IMR-90 (cell line): ENCODE data around the gene WASHC4. TPM values are rescaled to one million over a fixed set of nuclear protein-coding genes. Genes with fewer than 3 reads are reported as not detected.

Experiments
- ATAC-seq: fragments of 200-7000 bp; cut with Tn5 transposase; 2 replicates; pipeline ENCODE4 v1.9.1; 2020; ENCODE audit warnings: low read depth, mild to moderate bottlenecking, moderate library complexity
- BruUV-seq: library from RNA; stranded (reverse); fragments of 400-500 nt; replicated peaks from 2 replicates; lab custom pipeline; 2021; lab: Mats Ljungman, UMichigan
- CTCF ChIA-PET: fragments of 300-600 bp; formaldehyde crosslinking; extraction: SDS; loops from one replicate; lab custom pipeline; 2021; ENCODE audit warnings: antibody characterized with exemption; lab: Yijun Ruan, JAX
- POLR2A ChIA-PET: fragments of 300-600 bp; sonication (Branson Sonifier 250); formaldehyde crosslinking; loops from one replicate; lab custom pipeline; 2022; ENCODE audit warnings: antibody characterized with exemption; ENCODE audit not compliant: unreplicated experiment; lab: Charles Lee
- DNase-seq: peaks from one replicate; pipeline ENCODE4 v3.0.0; 2013
- H2AFZ ChIP-seq: replicated peaks from 2 replicates; pipeline ENCODE3; 2013; ENCODE audit warnings: low read length, mild to moderate bottlenecking; ENCODE audit not compliant: poor library complexity
- H2AK5ac ChIP-seq: 2 replicates; pipeline ENCODE4 v1.6.1; 2013; ENCODE audit warnings: low read depth, low read length, inconsistent platforms
- H2AK9ac ChIP-seq: replicated peaks from 2 replicates; pipeline ENCODE3; 2013; ENCODE audit warnings: mild to moderate bottlenecking, low read depth, low read length, moderate library complexity; ENCODE audit not compliant: poor library complexity
- H2BK120ac ChIP-seq: 2 replicates; pipeline ENCODE4 v1.6.1; 2013; ENCODE audit warnings: low read depth, low read length, inconsistent platforms
- H2BK15ac ChIP-seq: 3 replicates; pipeline ENCODE4 v1.6.1; 2013; ENCODE audit warnings: low read depth, low read length, inconsistent platforms
- H2BK20ac ChIP-seq: 2 replicates; pipeline ENCODE4 v1.6.1; 2013; ENCODE audit warnings: low read depth, mild to moderate bottlenecking, inconsistent platforms, low read length, moderate library complexity
- H2BK5ac ChIP-seq: 2 replicates; pipeline ENCODE4 v1.6.1; 2013; ENCODE audit warnings: mild to moderate bottlenecking, low read depth, low read length, inconsistent platforms; ENCODE audit not compliant: poor library complexity, severe bottlenecking
- H3K14ac ChIP-seq: replicated peaks from 2 replicates; pipeline ENCODE4 v1.6.1; 2013; ENCODE audit warnings: low read depth, low read length, inconsistent platforms
- H3K18ac ChIP-seq: 2 replicates; pipeline ENCODE4 v1.6.1; 2013; ENCODE audit warnings: low read depth, low read length, control low read depth
- H3K23ac ChIP-seq: 2 replicates; pipeline ENCODE4 v1.6.1; 2013; ENCODE audit warnings: low read depth, low read length, inconsistent platforms
- H3K27ac ChIP-seq: 2 replicates; pipeline ENCODE4 v1.5.1; 2013; ENCODE audit warnings: mild to moderate bottlenecking, control low read depth, low read length; ENCODE audit not compliant: insufficient read depth
- H3K27me3 ChIP-seq: 2 replicates; pipeline ENCODE4 v1.6.1; 2013; ENCODE audit warnings: low read length; ENCODE audit not compliant: control insufficient read depth, insufficient read depth
- H3K36me3 ChIP-seq: 2 replicates; pipeline ENCODE4 v1.6.1; 2013; ENCODE audit warnings: low read length, mixed read lengths; ENCODE audit not compliant: control insufficient read depth, insufficient read depth
- H3K4ac ChIP-seq: 2 replicates; pipeline ENCODE4 v1.6.1; 2013; ENCODE audit warnings: low read depth, low read length, inconsistent platforms
- H3K4me1 ChIP-seq: 2 replicates; pipeline ENCODE4 v1.6.1; 2013; ENCODE audit warnings: low read length, mixed read lengths; ENCODE audit not compliant: control insufficient read depth, insufficient read depth
- H3K4me2 ChIP-seq: 2 replicates; pipeline ENCODE4 v1.6.1; 2013; ENCODE audit warnings: low read depth, mild to moderate bottlenecking, control low read depth, low read length, moderate library complexity
- H3K4me3 ChIP-seq: 2 replicates; pipeline ENCODE4 v1.5.1; 2013; ENCODE audit warnings: low read depth, mild to moderate bottlenecking, control low read depth, low read length, moderate library complexity; ENCODE audit not compliant: insufficient read depth
- H3K56ac ChIP-seq: 2 replicates; pipeline ENCODE4 v1.6.1; 2013; ENCODE audit warnings: low read length, inconsistent platforms; ENCODE audit not compliant: insufficient read depth; ENCODE audit errors: extremely low read depth
- H3K79me1 ChIP-seq, 2 experiments: 2 replicates each; pipeline ENCODE4 v1.6.1; 2013; ENCODE audit warnings: low read length in 2 of 2, inconsistent platforms in 1 of 2, low read depth in 1 of 2
- H3K9ac ChIP-seq: 2 replicates; pipeline ENCODE4 v1.6.1; 2013; ENCODE audit warnings: low read depth, low read length, control low read depth
- H3K9me1 ChIP-seq: 2 replicates; pipeline ENCODE4 v1.6.1; 2013; ENCODE audit warnings: low read length, inconsistent platforms; ENCODE audit not compliant: insufficient read depth
- H3K9me3 ChIP-seq: 2 replicates; pipeline ENCODE4 v1.6.1; 2013; ENCODE audit warnings: low read length; ENCODE audit not compliant: control insufficient read depth, insufficient read depth
- H4K20me1 ChIP-seq: 2 replicates; pipeline ENCODE4 v1.6.1; 2013; ENCODE audit warnings: low read length, inconsistent platforms; ENCODE audit not compliant: insufficient read depth
- H4K5ac ChIP-seq: 2 replicates; pipeline ENCODE4 v1.6.1; 2013; ENCODE audit warnings: mild to moderate bottlenecking, low read depth, low read length, control low read depth
- H4K8ac ChIP-seq, 2 experiments: 2 replicates each; pipeline ENCODE4 v1.6.1; 2013; ENCODE audit warnings: low read depth in 2 of 2, low read length in 2 of 2, control low read depth in 1 of 2, inconsistent platforms in 1 of 2
- H4K91ac ChIP-seq: 2 replicates; pipeline ENCODE4 v1.6.1; 2013; ENCODE audit warnings: low read depth, low read length, inconsistent platforms; ENCODE audit not compliant: insufficient read depth
- CHD1 ChIP-seq: IDR thresholded peaks from 2 replicates; pipeline ENCODE4 v1.6.1; 2012; ENCODE audit warnings: low read depth, low read length, improper control_type of control experiment
- ELK1 ChIP-seq: fragments of 150-350 bp; IDR thresholded peaks from 2 replicates; pipeline ENCODE4 v1.6.1; 2016; ENCODE audit warnings: low read depth, mild to moderate bottlenecking, low read length, moderate library complexity, borderline replicate concordance
- FOS ChIP-seq: fragments of 150-350 bp; IDR thresholded peaks from 2 replicates; pipeline ENCODE4 v1.6.1; 2016; ENCODE audit warnings: low read depth, low read length
- MAFK ChIP-seq: IDR thresholded peaks from 2 replicates; pipeline ENCODE4 v1.6.1; 2012; ENCODE audit warnings: low read depth, low read length, improper control_type of control experiment
- MAZ ChIP-seq: IDR thresholded peaks from 2 replicates; pipeline ENCODE4 v1.6.1; 2012; ENCODE audit warnings: low read depth, mild to moderate bottlenecking, low read length, improper control_type of control experiment, moderate library complexity, borderline replicate concordance
- NFE2L2 ChIP-seq: fragments of 150-350 bp; IDR thresholded peaks from 2 replicates; pipeline ENCODE4 v1.6.1; 2016; ENCODE audit warnings: low read depth, mild to moderate bottlenecking, low read length
- RAD21 ChIP-seq: IDR thresholded peaks from 2 replicates; pipeline ENCODE4 v1.6.1; 2012; ENCODE audit warnings: low read length, improper control_type of control experiment
- RCOR1 ChIP-seq: IDR thresholded peaks from 2 replicates; pipeline ENCODE4 v1.6.1; 2012; ENCODE audit warnings: mild to moderate bottlenecking, low read length, improper control_type of control experiment; ENCODE audit not compliant: insufficient replicate concordance
- RFX5 ChIP-seq: IDR thresholded peaks from 2 replicates; pipeline ENCODE4 v1.8.0; 2012; ENCODE audit warnings: low read depth, mild to moderate bottlenecking, low read length, moderate library complexity
- USF2 ChIP-seq: fragments of 150-350 bp; IDR thresholded peaks from 2 replicates; pipeline ENCODE4 v1.6.1; 2017; ENCODE audit warnings: mild to moderate bottlenecking, antibody characterized with exemption, low read length, low read depth
- WGBS, 2 experiments: methylation state at CpG; one replicate each; pipeline versions ENCODE4 v1.1.5 to v1.1.7; 2013; ENCODE audit warnings: missing lambda C conversion rate in 2 of 2; ENCODE audit not compliant: insufficient read length in 1 of 2; ENCODE audit errors: extremely low coverage in 2 of 2; 5-methylcytosine and 5-hydroxymethylcytosine counted together
- dilution Hi-C: fragments of 300-500 bp; cut with HindIII; formaldehyde crosslinking; loops from one replicate; pipeline ENCODE4 v1.14.3; 2018; ENCODE audit warnings: low sequenced_read_pairs; ENCODE audit not compliant: unreplicated experiment
- in situ Hi-C: fragments of 300-500 bp; cut with MboI; formaldehyde crosslinking; loops from 3 replicates; pipeline ENCODE4 v1.14.3; 2019; ENCODE audit warnings: low sequenced_read_pairs, inconsistent platforms, mixed read lengths
- intact Hi-C: fragments of 100-400 bp; cut with micrococcal nuclease; formaldehyde crosslinking; loops from 2 replicates; pipeline ENCODE4 v1.10.0; 2022
- polyA plus RNA-seq, 3 experiments: library from polyadenylated mRNA; depleted of rRNA; stranded (reverse); fragments of >200 nt; gene quantifications; 2 replicates each; pipeline ENCODE4 v1.2.3, GENCODE V29; 2012; ENCODE audit warnings: low replicate concordance in 1 of 3
- total RNA-seq: library from RNA; depleted of rRNA; stranded (reverse); fragments of >200 nt; gene quantifications from 2 replicates; pipeline ENCODE4 v1.2.3, GENCODE V29; 2012

The WASHC4 gene
- total and polyA plus RNA-seq, 2 of the 4 experiments (the other 2 are of a cell fraction) = 16.4 to 47.0 TPM

GRCh38 chr12:105214148-105214547, 106.6 kb downstream of the WASHC4 start:
- intact Hi-C loops (no loop called here), dilution Hi-C loops (no loop called here), in situ Hi-C loops (loop anchor here (25.0 kb wide), 1 partner anchor 173 kb away; no protein-coding TSS in a partner anchor)
- H4K8ac ChIP-seq = no peak overlapping the region
- H3K27me3 ChIP-seq = no peaks in the 10 kb centered on the region
- no peak overlapping the region for H4K91ac ChIP-seq
- peaks cover 32 to 53% of the 10 kb centered on the region in 2 experiments for H3K79me1 ChIP-seq
- H2AK9ac ChIP-seq = no peak overlapping the region
- no peaks in the 10 kb centered on the region for H3K9me3 ChIP-seq
- peaks cover 5% of the 10 kb centered on the region; the same call in 1 of the 2 replicates for H4K20me1 ChIP-seq
- H3K4ac ChIP-seq = no peak overlapping the region
- CTCF ChIA-PET = interaction anchor here (1.6 kb wide), 1 partner anchor 21 kb away, joined by 3 read pairs; no protein-coding TSS in a partner anchor
- H3K4me1 ChIP-seq = peaks cover 9% of the 10 kb centered on the region
- no peak overlapping the region for H3K23ac ChIP-seq
- no peak overlapping the region for H3K9ac ChIP-seq
- H3K4me3 ChIP-seq = no peak overlapping the region
- H2BK5ac ChIP-seq = no peak overlapping the region
- H2AFZ ChIP-seq = no peak overlapping the region
- no peak overlapping the region for H3K4me2 ChIP-seq
- no CpG with 5 or more reads among the region's 6 CpGs for WGBS, 2 experiments
- DNase-seq (peak; percentile 40), ATAC-seq (no peak)
- no peak overlapping the region for H2BK15ac ChIP-seq
- no peak overlapping the region for H2BK20ac ChIP-seq
- no peak overlapping the region for H3K27ac ChIP-seq
- H3K18ac ChIP-seq = no peak overlapping the region
- no TSS peak for BruUV-seq
- TF ChIP-seq ELK1 (no peak), RCOR1 (no peak), MAFK (no peak), RFX5 (no peak), RAD21 (no peak), CHD1 (no peak), MAZ (no peak), USF2 (no peak), FOS (no peak), NFE2L2 (no peak)
- no peak overlapping the region for H3K14ac ChIP-seq
- POLR2A ChIA-PET = no interaction called here
- H3K56ac ChIP-seq = no peak overlapping the region
- no peak overlapping the region for H4K5ac ChIP-seq
- H2BK120ac ChIP-seq = no peak overlapping the region
- peaks cover 39% of the 10 kb centered on the region for H3K36me3 ChIP-seq
- H3K9me1 ChIP-seq = peaks cover 28% of the 10 kb centered on the region
- no peak overlapping the region for H2AK5ac ChIP-seq
